22Rv1 (cell line): Measurements from ENCODE around the gene CARM1.
"Not testable (repeated sequence)": the region's sequence is repeated elsewhere in the genome, so short reads cannot be mapped to it uniquely, and the experiment has no call there.

Source experiments
- ZFX ChIP-seq: fragments of 450-650 bp; IDR thresholded peaks from 2 replicates; pipeline ENCODE4 v1.6.1; 2017; ENCODE audit warnings: antibody characterized with exemption, borderline replicate concordance
- TF ChIP-seq, protein P1 (sequence below): fragments of 450-650 bp; IDR thresholded peaks from 2 replicates; pipeline ENCODE4 v1.5.1; 2017; ENCODE audit warnings: mild to moderate bottlenecking

DNA sequence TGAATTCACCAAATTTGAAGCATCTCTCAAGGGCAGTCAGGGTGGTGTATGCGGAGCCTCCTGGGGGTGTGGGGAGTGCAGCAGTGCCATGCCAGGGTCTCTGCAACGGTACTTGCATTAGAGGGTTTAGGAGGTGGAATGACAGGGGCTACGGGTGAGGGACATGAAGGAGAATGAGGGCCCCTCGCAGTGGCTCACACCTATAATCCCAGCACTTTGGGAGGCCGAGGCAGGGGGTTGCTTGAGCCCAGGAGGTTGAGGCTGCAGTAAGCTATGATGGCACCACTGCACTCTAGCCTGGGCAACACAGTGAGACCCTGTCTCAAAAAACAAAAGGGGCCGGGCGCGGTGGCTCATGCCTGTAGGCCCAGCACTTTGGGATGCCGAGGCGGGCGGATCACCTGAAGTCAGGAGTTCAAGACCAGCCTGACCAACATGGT, 1.5 kb upstream of the CARM1 start:
- TF ChIP-seq, protein P1, sequence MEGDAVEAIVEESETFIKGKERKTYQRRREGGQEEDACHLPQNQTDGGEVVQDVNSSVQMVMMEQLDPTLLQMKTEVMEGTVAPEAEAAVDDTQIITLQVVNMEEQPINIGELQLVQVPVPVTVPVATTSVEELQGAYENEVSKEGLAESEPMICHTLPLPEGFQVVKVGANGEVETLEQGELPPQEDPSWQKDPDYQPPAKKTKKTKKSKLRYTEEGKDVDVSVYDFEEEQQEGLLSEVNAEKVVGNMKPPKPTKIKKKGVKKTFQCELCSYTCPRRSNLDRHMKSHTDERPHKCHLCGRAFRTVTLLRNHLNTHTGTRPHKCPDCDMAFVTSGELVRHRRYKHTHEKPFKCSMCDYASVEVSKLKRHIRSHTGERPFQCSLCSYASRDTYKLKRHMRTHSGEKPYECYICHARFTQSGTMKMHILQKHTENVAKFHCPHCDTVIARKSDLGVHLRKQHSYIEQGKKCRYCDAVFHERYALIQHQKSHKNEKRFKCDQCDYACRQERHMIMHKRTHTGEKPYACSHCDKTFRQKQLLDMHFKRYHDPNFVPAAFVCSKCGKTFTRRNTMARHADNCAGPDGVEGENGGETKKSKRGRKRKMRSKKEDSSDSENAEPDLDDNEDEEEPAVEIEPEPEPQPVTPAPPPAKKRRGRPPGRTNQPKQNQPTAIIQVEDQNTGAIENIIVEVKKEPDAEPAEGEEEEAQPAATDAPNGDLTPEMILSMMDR, result not testable (repeated sequence)
- not testable (repeated sequence) for TF ChIP-seq ZFX
